Effector CD8-positive, alpha-beta T cell (primary cell): ENCODE results near the gene RAD54L.
"Not testable (repeated sequence)": the region's sequence is repeated elsewhere in the genome, so short reads cannot be mapped to it uniquely, and the experiment has no call there.

Experiments used
- DNase-seq: peaks from one replicate; lab custom pipeline; 2025; lab: John Stamatoyannopoulos, UW

Gene RAD54L

DNA sequence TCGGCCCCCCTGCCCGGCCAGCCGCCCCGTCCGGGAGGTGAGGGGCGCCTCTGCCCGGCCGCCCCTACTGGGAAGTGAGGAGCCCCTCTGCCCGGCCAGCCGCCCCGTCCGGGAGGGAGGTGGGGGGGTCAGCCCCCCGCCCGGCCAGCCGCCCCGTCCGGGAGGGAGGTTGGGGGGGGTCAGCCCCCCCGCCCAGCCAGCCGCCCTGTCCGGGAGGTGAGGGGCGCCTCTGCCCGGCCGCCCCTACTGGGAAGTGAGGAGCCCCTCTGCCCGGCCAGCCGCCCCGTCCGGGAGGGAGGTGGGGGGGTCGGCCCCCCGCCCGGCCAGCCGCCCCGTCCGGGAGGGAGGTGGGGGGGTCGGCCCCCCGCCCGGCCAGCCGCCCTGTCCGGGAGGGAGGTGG lies 5.8 kb upstream of the RAD54L start:
- not testable (repeated sequence) for DNase-seq

DNA sequence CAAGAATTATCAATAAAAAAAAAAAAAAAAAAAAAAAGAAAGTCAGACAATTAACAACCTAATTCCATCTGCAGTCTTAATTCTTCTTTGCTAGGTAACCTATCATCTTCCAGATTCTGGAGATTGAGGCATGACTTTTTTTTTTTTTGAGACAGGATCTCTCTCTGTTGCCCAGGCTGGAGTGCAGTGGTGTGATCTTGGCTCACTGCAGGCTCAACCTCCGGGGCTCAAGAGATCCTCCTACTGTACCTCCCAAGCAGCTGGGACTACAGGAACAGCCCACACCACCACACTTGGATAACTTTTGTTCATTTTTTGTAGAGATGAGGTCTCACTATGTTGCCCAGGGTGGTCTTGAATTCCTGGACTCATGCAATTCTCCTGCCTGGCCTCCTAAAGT lies 4.6 kb upstream of the RAD54L start:
- no peak for DNase-seq

DNA sequence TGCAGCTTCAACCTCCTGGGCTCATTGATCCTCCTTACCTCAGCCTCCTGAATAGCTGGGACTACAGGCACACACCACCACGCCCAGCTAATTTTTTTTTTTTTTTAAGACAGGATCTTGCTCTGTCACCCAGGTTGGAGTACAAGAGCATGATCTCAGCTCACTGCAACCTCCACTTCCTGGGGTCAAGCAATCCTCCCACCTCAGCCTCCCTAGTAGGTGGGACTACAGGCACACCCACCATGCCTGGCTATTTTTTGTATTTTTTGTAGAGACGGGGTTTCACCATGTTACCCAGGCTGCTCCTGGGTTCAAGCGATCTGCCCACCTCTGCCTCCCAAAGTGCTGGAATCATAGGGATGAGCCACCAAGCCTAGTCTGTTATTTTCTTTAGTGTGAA lies 3.7 kb upstream of the RAD54L start:
- DNase-seq = not testable (repeated sequence)

DNA sequence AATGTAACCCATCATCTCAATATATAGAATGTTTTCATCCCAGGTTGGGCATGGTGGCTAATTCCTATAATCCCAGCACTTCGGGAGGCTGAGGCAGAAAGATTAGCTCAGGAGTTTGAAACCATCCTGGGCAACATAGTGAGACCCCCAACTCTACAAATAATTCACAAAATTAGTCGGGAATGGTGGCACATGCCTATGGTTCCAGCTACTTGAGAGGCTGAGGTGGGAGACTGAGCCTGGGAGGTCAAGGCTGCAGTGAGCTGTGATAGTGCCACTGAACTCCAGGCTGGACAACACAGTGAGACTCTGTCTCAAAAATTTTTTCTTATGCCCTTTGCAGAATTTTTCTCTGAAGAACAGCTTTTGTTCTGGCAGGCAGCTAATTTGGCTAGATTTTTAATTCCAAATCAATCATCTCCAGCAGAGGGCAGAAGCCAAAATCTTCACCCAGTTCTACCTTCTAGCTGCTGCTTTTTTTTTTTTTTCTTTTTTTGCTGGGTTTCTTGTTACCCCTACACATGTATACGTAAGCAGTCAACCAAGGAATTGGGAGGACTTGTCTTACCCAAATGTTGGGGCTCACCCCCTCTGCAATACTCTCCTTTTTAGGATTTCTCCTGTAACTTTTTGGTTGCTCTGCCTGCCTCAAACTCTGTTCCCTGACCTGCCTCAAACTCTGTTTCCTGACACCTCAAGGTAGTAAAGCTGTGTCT lies 2.7 kb upstream of the RAD54L start:
- DNase-seq = no peak

DNA sequence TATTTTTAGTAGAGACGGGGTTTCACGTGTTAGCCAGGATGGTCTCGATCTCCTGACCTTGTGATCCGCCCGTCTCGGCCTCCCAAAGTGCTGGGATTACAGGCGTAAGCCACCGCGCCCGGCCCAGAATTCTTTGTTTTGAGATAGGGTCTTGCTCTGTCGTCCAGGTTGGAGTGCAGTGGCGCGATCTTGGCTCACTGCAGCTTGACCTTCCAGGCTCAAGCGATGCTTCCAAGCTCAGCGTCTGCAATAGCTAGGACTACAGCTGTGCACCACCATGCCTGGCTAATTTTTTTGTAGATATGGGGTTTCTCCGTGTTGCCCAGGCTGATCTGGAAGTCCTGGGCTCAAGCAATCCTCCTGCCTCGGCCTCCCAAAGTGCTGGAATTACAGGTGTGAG lies 1.4 kb upstream of the RAD54L start:
- DNase-seq = not testable (repeated sequence)

DNA sequence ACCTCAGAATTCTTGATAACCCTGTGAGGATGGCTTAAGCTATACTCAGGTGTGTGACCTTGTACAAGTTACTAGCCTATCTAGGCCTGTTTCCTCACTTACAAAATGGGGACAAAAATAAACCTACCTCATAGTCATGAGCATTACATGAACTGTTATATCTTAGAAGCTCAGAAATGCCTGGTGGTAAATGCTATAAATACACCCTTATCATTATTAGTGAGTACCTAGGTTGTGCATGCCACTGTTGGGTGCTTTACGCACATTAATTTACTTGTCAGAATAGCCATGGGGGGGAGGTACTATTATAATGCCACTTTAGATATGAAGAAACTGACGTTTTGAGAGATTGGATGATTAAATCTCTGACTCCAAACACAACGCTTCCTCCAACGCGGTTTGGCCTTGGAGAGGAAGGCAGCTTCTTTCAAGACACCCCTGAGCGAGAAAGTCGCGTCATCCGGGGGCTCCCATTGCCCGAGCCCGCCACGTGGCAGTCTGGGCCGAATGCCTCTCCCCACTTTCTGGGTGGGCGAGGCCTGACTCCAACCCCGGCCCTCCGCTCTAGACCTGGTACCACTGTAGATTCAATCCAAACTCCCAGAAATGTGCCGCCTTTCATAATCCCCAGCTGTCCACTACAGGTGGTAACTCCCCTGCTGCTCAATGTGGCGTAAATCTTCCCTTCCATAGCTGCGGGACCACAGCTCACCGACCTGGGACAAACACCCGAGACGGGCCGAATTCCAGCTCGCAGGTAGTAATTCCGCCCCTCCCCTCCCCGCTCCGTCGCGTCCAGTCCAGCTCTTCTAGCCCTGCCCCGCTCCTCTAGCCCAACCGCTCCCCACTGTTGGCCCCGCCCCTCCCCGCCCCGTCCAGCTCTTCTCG lies 771 bp upstream of the RAD54L start:
- DNase-seq = peak; percentile 33

GRCh38 chr1:46248122-46248920 lies 758 bp downstream of the RAD54L start:
- DNase-seq = peak; percentile 10

DNA sequence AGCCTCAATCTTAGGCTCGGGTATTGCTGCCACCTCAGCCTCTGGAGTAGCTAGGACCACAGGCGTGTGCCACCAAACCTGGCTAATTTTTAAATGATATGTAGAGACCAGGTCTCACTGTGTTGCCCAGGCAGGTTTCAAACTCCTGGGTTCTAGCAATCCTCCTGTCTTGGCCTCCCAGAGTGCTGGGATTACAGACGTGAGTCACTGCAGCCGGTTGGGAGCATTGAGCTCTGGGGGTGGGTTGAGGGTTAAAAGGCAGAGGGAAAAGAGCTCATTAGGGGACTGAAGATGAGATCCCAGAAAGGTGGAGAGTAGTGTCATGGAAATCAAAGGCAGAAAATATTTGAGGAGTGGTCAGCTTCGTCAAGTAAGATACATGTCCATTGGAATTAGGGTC lies 7.1 kb downstream of the RAD54L start:
- no peak for DNase-seq

GRCh38 chr1:46256523-46256922 lies 9.0 kb downstream of the RAD54L start:
- DNase-seq = no peak

DNA sequence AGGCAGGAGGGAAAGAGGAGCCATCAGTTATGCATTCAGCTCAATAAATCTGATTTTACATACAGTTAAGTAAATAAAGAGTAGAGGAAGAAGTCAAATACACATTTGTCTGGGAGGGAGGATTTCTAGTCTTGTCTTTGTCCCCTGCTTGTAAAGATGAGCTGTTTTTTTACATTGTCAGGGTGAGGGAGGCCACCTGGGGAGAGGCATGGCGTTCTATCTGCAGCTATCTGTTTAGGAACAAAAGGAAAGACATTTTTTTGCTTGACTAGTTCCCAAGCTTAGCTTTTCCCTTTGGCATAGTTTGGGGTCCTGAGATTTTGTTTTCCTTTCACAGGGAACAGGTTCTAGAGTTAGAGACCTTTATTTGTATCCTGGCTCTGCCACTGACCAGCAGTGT lies 14.9 kb downstream of the RAD54L start:
- DNase-seq = no peak

GRCh38 chr1:46263146-46263545 lies 15.6 kb downstream of the RAD54L start:
- DNase-seq = no peak

- no peak for DNase-seq
These were observed 21.0 kb downstream of the RAD54L start for GRCh38 chr1:46268578-46268977.

DNA sequence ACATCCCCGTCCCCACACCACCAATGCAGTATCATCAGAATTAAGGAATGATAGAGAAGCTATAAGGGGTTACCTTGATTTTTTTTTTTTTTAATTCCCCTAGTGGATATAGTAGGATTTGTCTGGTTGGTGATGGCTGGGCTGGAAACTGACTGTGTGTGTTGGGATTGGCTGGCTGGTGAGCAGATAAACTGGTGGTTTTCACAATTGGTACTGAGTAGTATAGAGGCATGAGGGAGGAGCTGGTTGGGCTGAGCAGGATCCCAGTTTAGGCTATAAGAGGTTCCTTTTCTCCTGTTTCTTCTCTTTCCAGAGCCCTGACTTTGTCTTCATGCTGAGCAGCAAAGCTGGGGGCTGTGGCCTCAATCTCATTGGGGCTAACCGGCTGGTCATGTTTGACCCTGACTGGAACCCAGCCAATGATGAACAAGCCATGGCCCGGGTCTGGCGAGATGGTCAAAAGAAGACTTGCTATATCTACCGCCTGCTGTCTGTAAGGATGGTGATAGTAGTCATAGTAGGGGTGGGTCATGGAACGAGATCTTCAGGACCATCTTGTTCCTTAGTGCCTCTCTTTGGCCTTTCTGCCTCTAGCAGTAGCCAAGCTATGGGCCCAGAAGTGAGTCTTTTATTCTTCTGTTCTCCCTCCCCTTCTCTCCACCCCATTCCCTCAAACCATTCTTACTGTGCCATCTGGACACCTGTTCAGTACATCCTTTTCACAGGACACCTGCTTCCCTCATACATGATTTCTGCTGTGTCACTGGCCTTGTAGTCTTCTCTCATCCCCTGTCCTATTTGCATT lies 26.9 kb downstream of the RAD54L start:
- DNase-seq = no peak

DNA sequence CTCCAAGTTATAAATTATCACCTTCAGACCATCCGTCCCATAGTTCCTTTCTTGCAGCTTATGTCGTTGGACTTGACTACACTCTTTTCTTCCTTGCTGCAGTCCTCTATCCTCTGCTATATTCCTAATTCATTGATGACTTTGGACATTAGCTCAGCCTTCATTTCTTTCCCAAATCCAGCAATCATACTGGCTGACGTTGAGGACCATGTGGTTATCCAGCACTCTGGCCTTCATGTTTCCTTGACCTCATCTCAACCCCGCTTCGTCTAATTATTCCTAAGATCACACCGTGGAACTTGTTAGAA lies 27.4 kb downstream of the RAD54L start:
- DNase-seq = no peak

DNA sequence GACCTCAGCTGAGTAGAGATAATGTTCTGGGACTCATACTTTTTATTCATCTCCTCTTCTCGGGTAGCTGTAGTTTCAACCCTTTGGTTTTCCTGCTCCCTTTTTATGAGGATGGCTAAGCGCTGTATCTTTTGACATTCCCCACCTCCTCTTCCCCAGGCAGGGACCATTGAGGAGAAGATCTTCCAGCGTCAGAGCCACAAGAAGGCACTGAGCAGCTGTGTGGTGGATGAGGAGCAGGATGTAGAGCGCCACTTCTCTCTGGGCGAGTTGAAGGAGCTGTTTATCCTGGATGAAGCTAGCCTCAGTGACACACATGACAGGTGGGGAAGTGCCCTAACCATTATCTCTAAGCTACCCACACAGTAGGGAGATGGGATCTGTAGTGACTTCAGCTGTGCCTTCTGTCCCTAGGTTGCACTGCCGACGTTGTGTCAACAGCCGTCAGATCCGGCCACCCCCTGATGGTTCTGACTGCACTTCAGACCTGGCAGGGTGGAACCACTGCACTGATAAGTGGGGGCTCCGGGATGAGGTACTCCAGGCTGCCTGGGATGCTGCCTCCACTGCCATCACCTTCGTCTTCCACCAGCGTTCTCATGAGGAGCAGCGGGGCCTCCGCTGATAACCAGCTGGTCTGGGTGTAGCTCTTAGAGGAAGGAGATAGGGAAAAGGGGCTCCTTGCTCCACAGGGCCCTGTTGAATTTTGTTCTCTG lies 30.3 kb downstream of the RAD54L start:
- no peak for DNase-seq

GRCh38 chr1:46278807-46279206 lies 31.2 kb downstream of the RAD54L start:
- DNase-seq = no peak

DNA sequence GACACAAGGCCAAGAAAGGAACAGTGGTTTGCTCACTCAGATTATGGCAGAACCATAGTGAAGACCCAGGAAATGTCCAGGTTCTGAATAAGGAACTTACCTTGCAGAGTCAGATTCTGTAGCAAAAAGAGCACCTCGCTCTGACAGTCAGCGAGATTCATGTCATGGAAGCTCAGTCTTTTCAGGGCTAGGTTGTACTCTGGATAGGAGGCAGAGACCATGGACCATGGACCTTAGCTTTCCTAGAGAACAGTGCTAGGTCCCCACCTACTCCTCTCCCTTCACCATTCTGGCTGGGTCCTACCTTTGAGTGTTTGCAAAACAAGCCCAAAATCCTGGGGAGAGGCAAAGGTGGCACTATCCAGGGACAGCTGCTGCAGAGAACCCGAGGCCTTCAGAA lies 32.5 kb downstream of the RAD54L start:
- no peak for DNase-seq

DNA sequence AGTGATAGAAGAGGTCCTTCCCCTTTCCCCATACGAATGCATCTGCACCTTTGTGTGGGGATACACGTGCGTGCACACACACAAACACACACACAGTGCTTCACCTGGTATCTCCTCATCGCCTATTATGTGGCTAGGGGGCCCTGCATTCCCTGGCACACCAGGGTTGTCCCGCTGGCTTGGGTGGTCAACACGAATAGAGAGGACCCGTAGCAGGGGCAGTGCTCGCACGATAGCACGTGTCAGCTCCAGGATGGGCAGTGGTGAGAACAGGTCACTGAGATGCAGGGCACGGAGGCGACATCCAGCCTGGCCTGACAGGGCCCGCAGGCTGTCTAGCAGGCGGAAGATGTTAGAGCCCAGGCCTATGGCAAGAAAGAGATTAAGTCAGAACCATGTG lies 33.5 kb downstream of the RAD54L start:
- DNase-seq = no peak

DNA sequence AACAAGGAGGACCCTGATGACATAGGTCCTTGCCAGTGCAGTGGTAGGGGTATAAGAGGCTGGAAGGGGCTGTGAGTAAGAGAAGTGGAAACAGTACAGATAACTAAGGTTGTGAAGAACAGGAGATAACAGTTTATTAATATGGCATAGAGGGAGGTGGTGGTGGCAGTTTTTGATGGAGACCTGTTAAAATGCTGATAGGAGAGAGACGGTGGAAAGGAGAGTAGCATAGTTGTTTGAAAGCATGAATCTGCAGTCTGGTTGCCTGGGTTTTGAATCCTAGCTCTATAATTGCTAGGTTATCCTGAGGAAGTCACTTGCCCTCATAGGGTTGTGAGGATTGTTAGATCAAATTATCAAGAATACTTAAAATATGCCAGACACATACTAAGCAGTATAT lies 36.5 kb downstream of the RAD54L start:
- no peak for DNase-seq

DNA sequence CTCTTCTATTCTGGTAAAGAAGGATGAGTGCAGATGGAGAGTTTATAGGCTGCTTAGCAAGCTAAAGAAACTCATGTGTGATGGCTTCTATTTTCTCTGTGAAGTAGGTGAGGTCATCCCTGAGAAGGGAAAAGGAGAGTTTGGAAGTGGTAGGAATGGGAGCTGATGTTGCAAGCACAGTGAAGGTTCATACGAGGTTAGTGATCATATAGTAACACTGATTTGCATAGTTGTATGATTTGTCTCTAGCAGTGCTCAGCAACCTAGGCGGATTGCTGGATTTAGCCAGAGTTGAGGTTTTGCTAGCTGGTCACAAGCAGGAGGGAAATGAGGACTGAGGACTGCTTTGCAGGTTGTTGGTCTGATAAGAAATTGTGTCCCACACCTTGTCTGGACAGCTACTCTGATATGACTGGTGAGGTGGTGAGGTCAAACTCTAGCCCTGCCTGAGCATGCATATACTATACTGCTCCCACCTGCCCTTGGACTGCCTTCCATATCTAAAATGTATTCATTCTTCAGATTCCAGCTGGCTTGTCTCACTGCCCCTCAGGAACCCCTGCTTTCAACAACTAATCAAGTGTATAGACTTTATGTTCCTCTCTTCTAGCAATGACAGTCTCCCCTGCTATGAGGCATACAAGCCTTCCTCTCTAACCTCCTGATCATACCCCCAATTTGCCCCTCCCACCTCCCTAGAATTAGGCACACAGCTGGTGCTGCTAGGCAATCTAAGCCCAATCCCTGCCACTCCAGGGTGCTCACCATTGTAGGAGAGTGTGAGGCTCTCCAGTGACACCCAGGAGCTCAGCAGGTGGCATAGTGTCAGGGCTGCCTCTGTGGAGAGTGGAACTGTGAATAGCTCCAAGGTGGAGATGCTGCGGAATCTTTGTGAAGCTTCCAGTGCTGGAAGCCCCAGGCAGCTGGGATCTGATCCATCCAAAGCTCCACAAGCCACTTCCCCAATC lies 37.3 kb downstream of the RAD54L start:
- no peak for DNase-seq
